Duodenal mucosa (tissue), 2 donors: ENCODE measurements around the gene FALEC.

Experiments
- H3K27ac ChIP-seq: one replicate; pipeline ENCODE4 v1.7.0; 2013; ENCODE audit warnings: low read depth, low read length
- H3K27me3 ChIP-seq, 2 donors: one replicate each; pipeline ENCODE4 v1.7.0; 2013; ENCODE audit warnings: low read length in 2 of 2, control low read depth in 1 of 2; ENCODE audit not compliant: insufficient read depth in 2 of 2, control insufficient read depth in 1 of 2
- H3K36me3 ChIP-seq, 2 donors: one replicate each; pipeline ENCODE4 v1.7.0; 2013; ENCODE audit warnings: low read length in 2 of 2, control low read depth in 1 of 2; ENCODE audit not compliant: insufficient read depth in 2 of 2, control insufficient read depth in 1 of 2
- H3K4me1 ChIP-seq, 2 donors: one replicate each; pipeline ENCODE4 v1.7.0; 2013; ENCODE audit warnings: low read length in 2 of 2, control low read depth in 1 of 2; ENCODE audit not compliant: insufficient read depth in 2 of 2, control insufficient read depth in 1 of 2
- H3K4me3 ChIP-seq, 2 donors: one replicate each; pipeline ENCODE4 v1.7.0; 2013; ENCODE audit warnings: low read length in 2 of 2, low read depth in 1 of 2
- H3K9ac ChIP-seq, 2 donors: one replicate each; pipeline ENCODE4 v1.7.0; 2013; ENCODE audit warnings: low read length in 2 of 2, low read depth in 1 of 2
- H3K9me3 ChIP-seq, 2 donors: one replicate each; pipeline ENCODE4 v1.7.0; 2013; ENCODE audit warnings: low read length in 2 of 2, control low read depth in 1 of 2; ENCODE audit not compliant: control insufficient read depth in 1 of 2

The FALEC gene

DNA sequence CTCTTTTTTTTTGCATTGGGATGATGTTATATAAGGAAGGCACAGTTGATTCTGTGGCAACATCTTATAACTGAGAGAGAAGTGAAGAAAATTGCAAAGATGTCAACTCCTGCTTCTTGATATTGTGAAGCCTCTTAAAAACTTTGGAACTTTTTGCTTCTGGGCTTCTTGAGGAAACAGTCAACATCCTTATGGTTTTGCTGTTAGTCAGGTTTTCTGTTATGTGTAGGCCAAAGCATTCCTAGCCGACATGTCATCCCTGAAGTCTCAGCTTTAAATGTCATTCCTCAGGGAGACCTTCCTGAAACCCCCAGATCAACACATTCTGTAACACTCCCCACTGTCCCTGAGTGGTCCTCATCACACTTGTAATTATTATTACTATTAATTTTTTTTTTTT lies 12.6 kb downstream of the FALEC start:
- Histone ChIP-seq H3K27ac (no peak overlapping the region), H3K9me3 (no peaks in the 10 kb centered on the region), H3K27me3 (no peaks in the 10 kb centered on the region), H3K4me1 (peaks cover 17 to 22% of the 10 kb centered on the region in 2 donors), H3K36me3 (no peaks in the 10 kb centered on the region), H3K4me3 (no peak overlapping the region), H3K9ac (no peak overlapping the region)

- H3K4me1 ChIP-seq: peaks cover 21 to 25% of the 10 kb centered on the region in 2 donors
- H3K9me3 ChIP-seq: no peaks in the 10 kb centered on the region
- no peak overlapping the region for H3K4me3 ChIP-seq
- no peaks in the 10 kb centered on the region for H3K36me3 ChIP-seq
- H3K27me3 ChIP-seq: no peaks in the 10 kb centered on the region
- H3K27ac ChIP-seq: peak overlapping the region; percentile 66
- peak overlapping the region in 1 of 2 donors; percentile 52 for H3K9ac ChIP-seq
Observed at GRCh38 chr1:150529017-150529416, 13.5 kb downstream of the FALEC start.

GRCh38 chr1:150530491-150531159 lies 15.1 kb downstream of the FALEC start:
- Histone ChIP-seq H3K36me3 (no peaks in the 10 kb centered on the region), H3K9ac (no peak overlapping the region), H3K27me3 (no peaks in the 10 kb centered on the region), H3K27ac (no peak overlapping the region), H3K4me3 (no peak overlapping the region), H3K9me3 (no peaks in the 10 kb centered on the region), H3K4me1 (peaks cover 24 to 27% of the 10 kb centered on the region in 2 donors)

GRCh38 chr1:150532860-150533259 lies 17.3 kb downstream of the FALEC start:
- Histone ChIP-seq H3K27me3 (no peaks in the 10 kb centered on the region), H3K9ac (peak overlapping the region; percentile 48 to 57), H3K4me1 (peaks cover 24 to 27% of the 10 kb centered on the region in 2 donors), H3K4me3 (peak overlapping the region in 1 of 2 donors; percentile 15), H3K27ac (peak overlapping the region; percentile 30), H3K36me3 (no peaks in the 10 kb centered on the region), H3K9me3 (no peaks in the 10 kb centered on the region)

DNA sequence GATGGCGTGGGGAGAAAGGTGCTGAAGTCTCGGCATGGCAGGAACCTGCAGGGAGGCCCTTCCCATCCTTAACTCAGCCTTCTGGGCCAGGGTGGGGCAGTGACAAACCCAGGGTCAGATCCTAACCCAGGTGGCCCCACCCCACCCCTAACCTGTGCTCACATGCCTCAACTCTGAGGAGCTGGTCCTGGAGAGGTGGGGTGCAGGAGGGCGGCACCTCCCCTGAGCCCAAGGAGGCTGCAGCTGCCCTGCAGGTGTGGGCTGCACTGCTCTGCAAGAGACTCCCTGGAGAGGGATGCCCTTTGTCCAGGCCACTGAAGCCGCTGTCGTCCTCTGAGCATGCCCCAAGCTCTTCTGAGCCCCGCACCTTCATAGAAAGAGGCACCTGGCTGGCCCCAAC lies 18.4 kb downstream of the FALEC start:
- Histone ChIP-seq H3K4me1 (peaks cover 21 to 22% of the 10 kb centered on the region in 2 donors), H3K9me3 (no peaks in the 10 kb centered on the region), H3K9ac (peak overlapping the region in 1 of 2 donors; percentile 6), H3K36me3 (no peaks in the 10 kb centered on the region), H3K27me3 (no peaks in the 10 kb centered on the region), H3K27ac (no peak overlapping the region), H3K4me3 (no peak overlapping the region)

- H3K4me1 ChIP-seq: peaks cover 17 to 18% of the 10 kb centered on the region in 2 donors
- H3K4me3 ChIP-seq: no peak overlapping the region
- no peaks in the 10 kb centered on the region for H3K9me3 ChIP-seq
- H3K9ac ChIP-seq: no peak overlapping the region
- H3K27me3 ChIP-seq: no peaks in the 10 kb centered on the region
- H3K27ac ChIP-seq: no peak overlapping the region
- H3K36me3 ChIP-seq: no peaks in the 10 kb centered on the region
Observed at GRCh38 chr1:150535511-150536287, 20.1 kb downstream of the FALEC start.

GRCh38 chr1:150536836-150537731 lies 21.5 kb downstream of the FALEC start:
- peaks cover 13 to 16% of the 10 kb centered on the region in 2 donors for H3K4me1 ChIP-seq
- H3K4me3 ChIP-seq: no peak overlapping the region
- no peaks in the 10 kb centered on the region for H3K27me3 ChIP-seq
- no peak overlapping the region for H3K9ac ChIP-seq
- no peaks in the 10 kb centered on the region for H3K36me3 ChIP-seq
- H3K9me3 ChIP-seq: no peaks in the 10 kb centered on the region
- no peak overlapping the region for H3K27ac ChIP-seq

- Histone ChIP-seq H3K4me1 (peaks cover 7 to 9% of the 10 kb centered on the region in 2 donors), H3K4me3 (no peak overlapping the region), H3K27me3 (no peaks in the 10 kb centered on the region), H3K36me3 (no peaks in the 10 kb centered on the region), H3K9me3 (no peaks in the 10 kb centered on the region), H3K27ac (no peak overlapping the region), H3K9ac (no peak overlapping the region)
Observed at GRCh38 chr1:150537732-150538684, 22.5 kb downstream of the FALEC start.

DNA sequence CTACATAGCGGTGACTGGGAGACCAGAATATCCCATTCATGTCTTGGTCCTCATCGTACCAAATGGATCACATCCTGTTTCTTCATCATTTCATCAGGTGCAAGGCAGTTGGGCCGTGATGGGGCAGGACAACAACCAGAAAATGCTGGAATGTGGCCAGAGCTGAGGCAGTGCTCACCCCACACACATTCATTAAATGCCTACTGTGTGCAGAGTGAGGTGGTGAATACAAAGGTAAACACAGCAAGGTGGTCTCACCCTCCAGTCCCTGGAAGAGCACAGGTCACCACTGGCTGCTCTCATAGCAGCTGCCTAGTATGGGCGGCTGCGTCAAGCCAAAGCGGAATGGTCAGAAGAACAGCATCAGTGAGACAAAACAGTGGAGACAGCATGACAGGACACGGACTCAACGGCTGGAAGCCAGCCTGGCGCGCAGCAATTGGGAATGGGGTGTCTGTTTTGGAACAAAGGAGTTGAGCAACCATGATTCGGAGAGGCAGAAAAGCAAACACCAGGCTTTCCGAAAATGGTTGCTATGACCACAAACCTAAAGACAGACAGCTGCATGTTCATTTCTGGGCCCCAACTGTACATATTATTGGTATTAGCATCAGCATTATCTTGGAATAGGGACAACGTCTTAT lies 28.1 kb downstream of the FALEC start:
- Histone ChIP-seq H3K27me3 (no peaks in the 10 kb centered on the region), H3K9ac (no peak overlapping the region), H3K27ac (no peak overlapping the region), H3K4me3 (no peak overlapping the region), H3K4me1 (peaks cover 0 to 3% of the 10 kb centered on the region in 2 donors), H3K36me3 (no peaks in the 10 kb centered on the region), H3K9me3 (no peaks in the 10 kb centered on the region)
